Stimulated activated CD4-positive, alpha-beta T cell treated with anti-CD3 and anti-CD28 coated beads, Interleukin-15, amount 100 ng/mL, for 1 hour (primary cell): ENCODE results near the gene MEF2D.
A peak's percentile ranks its signal among the peaks of the same experiment; 100 is the strongest.

Experiments
- DNase-seq, 2 donors: peaks; one replicate each; pipeline ENCODE4 v3.0.0-alpha.2; 2020; ENCODE audit warnings: low read depth in 1 of 2, low spot score in 1 of 2

Gene MEF2D

GRCh38 chr1:156524481-156524869, 23.9 kb upstream of the MEF2D start:
- DNase-seq: no peak

- no peak for DNase-seq
These were observed 23.4 kb upstream of the MEF2D start for GRCh38 chr1:156523801-156524480.

- DNase-seq: no peak
These were observed 21.9 kb upstream of the MEF2D start for GRCh38 chr1:156522443-156522970.

- DNase-seq: no peak
These were observed 17.2 kb upstream of the MEF2D start for GRCh38 chr1:156517748-156518147.

DNA sequence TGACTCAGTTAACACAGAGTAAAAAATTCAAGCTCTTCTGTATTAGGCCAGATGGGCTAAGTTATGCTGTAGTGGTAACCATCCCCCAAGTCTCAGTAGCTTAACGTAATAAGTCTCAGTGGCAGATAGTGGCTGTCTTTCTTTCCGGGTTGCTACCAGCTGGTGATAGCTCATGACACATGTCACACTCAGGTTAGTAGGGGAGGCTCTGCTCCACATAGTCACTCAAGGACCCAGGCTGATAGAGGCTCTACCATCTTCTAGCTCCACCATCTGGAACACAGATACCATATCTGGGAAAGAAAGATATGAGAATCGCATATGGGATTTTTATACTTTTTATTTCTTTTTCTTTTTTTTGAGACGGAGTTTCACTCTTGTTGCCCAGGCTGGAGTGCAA, 16.2 kb upstream of the MEF2D start:
- no peak for DNase-seq

- DNase-seq: no peak
These were observed 15.4 kb upstream of the MEF2D start for GRCh38 chr1:156515956-156516355.

- no peak for DNase-seq
These were observed 12.6 kb upstream of the MEF2D start for GRCh38 chr1:156513185-156513584.

DNA sequence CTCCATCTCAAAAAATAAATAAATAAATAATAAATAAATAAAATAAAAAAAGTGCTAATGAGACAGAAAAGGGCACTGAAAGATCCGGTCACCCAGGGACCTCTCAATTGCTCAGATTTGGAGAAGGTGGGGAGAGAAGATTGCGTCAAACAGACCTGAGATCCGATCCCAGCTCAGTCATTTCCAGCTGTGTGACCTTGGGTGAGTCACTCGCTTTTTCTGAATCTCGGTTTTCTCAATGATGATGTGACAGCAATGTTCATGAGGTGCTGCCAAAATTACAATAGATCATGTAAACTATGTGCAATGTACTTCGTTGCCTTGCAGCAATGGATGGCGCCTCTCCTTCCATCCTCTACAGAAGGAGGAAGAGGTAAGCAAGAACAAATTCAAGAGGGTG, 11.1 kb upstream of the MEF2D start:
- DNase-seq: no peak

- no peak for DNase-seq
These were observed 10.1 kb upstream of the MEF2D start for GRCh38 chr1:156510709-156511108.

- no peak for DNase-seq
These were observed 9.0 kb upstream of the MEF2D start for GRCh38 chr1:156509424-156510034.

DNA sequence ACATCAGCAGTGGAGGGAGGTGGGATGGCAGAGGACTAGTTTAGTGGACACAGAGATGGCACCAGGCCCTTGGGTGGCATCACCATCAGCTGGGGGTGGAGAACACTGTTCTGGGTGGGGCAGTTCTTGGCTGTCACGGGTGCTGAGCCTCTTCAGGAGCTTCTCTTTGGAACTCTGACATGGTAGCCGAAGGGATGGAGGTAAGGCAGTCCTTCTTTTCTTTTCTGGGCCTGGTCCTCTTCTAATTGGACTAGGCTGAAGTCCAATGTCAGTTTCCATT, 8.3 kb upstream of the MEF2D start:
- DNase-seq: no peak

- DNase-seq: no peak
These were observed 7.8 kb upstream of the MEF2D start for GRCh38 chr1:156508205-156508954.

DNA sequence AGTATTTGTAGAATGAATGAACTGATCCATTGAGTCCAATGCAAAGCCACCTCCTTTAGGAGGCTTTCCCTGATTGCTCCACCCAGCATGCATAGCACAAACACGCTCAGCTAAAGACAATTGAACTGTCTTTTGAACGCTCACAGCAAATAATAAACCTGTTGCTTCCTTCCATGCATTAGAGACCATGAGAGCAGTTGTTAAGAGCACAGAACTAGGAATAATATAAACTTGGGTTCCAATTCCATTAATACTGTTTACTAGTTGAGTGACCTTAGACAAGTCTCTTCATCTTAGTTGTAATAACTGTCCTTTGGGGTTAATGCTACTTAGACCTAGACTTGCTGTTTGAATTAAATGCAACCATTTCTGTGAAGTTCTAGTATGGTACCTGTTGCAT, 5.9 kb upstream of the MEF2D start:
- DNase-seq: no peak

- DNase-seq: no peak
These were observed 5.2 kb upstream of the MEF2D start for GRCh38 chr1:156505679-156506298.

DNA sequence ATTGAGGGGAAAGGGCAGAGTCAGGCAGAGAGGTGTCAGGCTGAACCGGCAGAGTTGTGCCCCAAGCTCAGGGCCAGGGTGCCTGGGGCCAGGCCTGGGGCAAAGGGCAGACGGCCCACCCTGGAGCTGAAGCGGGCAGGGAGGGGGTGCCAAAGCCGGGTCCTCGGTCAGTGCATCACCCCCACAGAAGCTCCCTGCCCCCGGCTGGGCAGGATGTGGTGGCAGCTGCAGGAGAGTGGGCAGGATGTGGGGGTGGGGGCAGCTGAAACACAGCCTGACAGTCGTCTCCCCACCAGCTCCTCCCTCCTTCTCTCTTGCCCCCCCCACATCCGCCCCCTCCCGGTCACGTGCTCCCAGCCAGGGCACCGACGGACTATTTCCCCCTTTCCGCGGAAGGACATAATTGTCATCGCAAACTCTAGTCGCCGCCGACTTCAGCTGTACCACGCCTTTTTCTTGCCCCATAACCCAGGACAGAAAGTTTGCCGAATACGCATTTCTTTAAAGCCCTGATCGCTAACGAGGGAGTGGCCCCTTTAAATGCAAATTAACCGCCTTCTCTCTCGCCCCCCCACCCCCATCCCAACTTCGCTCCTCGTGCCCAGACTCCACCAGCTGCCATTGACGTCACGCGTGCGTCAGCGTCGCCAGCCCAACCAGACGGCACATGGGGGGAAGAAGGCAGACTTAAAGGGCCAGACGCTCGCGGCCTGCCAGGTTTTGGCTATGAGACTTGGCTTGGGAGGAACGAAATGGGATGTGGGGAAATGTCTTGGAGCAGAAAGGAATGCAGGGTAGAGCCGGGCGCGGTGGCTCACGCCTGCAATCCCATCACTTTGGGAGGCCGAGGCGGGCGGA, 4.5 kb upstream of the MEF2D start:
- DNase-seq: peak; percentile 92 to 95

- no peak for DNase-seq
These were observed 3.9 kb upstream of the MEF2D start for GRCh38 chr1:156504438-156504813.

DNA sequence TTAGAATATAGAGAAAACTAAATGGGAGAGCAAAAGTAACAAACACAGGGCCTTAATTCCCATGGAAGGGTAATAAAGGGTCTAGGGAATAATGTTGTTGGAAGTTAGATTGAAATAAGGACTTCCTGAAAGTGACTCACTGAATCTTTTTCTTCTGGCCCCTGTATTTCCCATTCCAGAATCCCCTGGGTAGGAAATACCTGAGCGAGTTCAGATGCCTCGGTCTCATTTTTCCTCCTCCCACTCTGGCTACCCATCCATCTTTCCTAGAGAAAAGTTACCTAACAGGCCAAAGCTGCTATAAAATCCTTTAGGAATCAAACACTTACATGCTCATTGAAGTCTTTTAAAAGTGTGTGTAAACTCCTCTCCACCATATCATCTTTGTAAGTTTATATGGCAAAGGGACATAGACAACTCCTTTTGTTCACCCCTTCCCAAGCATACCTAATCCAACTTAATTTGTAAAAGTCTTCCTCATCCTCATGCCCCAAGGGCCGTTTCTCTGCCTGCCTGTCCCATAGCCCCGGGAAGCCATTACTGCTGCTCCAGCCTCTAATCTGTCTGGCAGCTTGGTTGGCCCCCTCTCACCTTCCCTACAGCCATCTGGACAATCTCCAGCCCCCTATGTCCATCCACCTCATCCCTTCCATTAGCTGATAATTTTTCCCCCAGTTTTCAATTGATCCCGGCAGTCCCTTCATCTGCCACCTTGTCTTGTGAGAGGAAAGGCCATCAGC, 3.3 kb upstream of the MEF2D start:
- DNase-seq: no peak

DNA sequence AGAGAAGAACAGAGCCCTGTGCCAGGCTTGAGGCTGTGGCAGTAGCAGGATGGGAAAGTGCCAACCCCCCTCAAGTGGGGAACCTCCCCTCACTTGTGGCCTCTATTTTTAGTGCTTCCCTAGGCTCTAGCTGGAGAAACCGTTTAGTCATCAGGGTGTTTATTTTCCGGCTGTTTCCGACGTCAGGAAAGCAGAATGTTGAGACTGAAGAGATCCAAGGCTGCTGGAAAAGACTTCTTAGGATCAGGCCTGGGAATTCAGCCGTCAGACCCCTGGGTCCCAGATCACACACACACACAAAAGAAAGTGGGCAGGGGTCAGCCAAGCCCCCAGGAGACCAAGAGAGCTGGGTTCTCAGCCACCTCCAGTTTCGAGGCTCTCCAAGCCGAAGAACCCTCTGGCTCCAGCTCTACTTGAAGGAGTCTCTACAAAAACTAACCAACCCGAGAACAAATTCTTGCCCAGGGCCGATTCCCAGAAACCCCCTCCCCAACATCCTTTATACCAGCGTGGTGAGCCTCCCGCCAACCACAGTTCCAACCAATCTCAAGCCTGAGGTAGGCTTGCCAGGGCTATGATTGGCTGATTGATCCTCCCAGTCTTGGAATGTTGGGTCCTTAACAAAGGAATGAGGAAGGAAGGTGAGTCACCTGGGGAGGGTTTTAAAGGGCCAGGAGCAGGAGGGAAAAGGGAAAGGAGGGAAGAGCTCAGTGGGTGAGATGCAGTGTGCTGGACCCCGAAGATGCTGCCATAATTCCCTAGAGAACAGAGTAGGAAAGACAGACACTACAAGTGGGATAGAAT, 2.5 kb upstream of the MEF2D start:
- no peak for DNase-seq

DNA sequence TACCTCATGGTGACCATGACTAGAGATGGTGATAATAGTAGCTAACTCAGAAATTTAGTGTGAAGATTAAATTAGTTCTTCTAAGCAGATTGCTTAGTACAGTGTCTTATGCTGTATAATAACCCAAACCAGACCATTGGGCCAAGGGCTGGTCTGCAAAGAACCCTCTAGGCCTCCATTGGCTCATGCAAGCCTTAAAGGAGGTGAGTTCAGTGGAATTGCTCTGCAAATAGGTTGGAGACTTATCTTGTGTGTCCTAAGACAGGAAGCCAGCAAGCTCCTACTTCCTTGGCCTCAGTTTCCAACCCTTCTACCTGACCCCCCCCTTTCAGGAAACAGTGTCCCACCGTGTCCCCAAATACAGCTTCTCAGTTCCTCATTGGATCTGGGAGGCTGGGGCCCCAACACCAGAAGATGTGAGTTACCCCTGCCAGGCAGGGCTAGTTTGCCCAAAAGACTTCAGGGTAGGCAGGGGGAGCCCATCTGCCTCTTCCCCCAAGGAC, 1.9 kb upstream of the MEF2D start:
- no peak for DNase-seq
